A549 (cell line): Measurements from ENCODE around the gene DYNC2H1. TPM values are rescaled to one million over a fixed set of nuclear protein-coding genes. Genes with fewer than 3 reads are reported as not detected.

ENCODE experiments used
- ATAC-seq, 2 experiments: fragments of 200-7000 bp in 1 of 2; fragments of >200 bp in 1 of 2; cut with Nextera tagmentation in 1 of 2; cut with Tn5 transposase in 1 of 2; 3 replicates each; pipeline versions ENCODE4 v1.8.0 to v1.9.1; 2018 to 2020; ENCODE audit warnings: mild to moderate bottlenecking in 1 of 2, moderate library complexity in 1 of 2
- CTCF ChIA-PET: fragments of 300-600 bp; sonication (Branson Sonifier 250); formaldehyde crosslinking; extraction: SDS; loops from one replicate; lab custom pipeline; 2021; ENCODE audit warnings: antibody characterized with exemption, inconsistent platforms; lab: Yijun Ruan, JAX
- POLR2A ChIA-PET: fragments of 350-600 bp; formaldehyde crosslinking; extraction: SDS; loops from one replicate; lab custom pipeline; 2021; ENCODE audit warnings: antibody characterized with exemption, inconsistent platforms; lab: Yijun Ruan, JAX
- DNase-seq, 2 experiments: peaks; one replicate each; pipeline versions ENCODE4 v3.0.0 to v3.0.0-alpha.2; 2011 to 2016; ENCODE audit warnings: low read depth in 1 of 2, low spot score in 1 of 2
- FAIRE-seq: peaks from 2 replicates; lab custom pipeline; 2011; peaks lifted over from hg19 to GRCh38; lab: Jason Lieb, UNC
- H3K27ac ChIP-seq, 2 experiments: fragments of >200 bp; sonication (Bioruptor Twin); formaldehyde crosslinking; 3 replicates each; pipeline ENCODE4 v1.5.1; 2016 to 2017
- H3K4me1 ChIP-seq: fragments of >200 bp; sonication (Bioruptor Twin); formaldehyde crosslinking; 3 replicates; pipeline ENCODE4 v1.6.1; 2016
- H3K4me2 ChIP-seq: fragments of >200 bp; sonication (Bioruptor Twin); formaldehyde crosslinking; 3 replicates; pipeline ENCODE4 v1.6.1; 2016
- H3K4me3 ChIP-seq: fragments of >200 bp; sonication (Bioruptor Twin); formaldehyde crosslinking; 3 replicates; pipeline ENCODE4 v1.5.1; 2016
- H3K9me3 ChIP-seq: fragments of >200 bp; sonication (Bioruptor Twin); formaldehyde crosslinking; 3 replicates; pipeline ENCODE4 v1.6.1; 2016
- BHLHE40 ChIP-seq: IDR thresholded peaks from 2 replicates; pipeline ENCODE4 v1.6.1; 2012; ENCODE audit warnings: low read depth, low read length, inconsistent platforms
- CBX2 ChIP-seq: fragments of 200-600 bp; sonication (generic); IDR thresholded peaks from 2 replicates; pipeline ENCODE4 v1.6.1; 2016; ENCODE audit warnings: low read depth, mild to moderate bottlenecking, borderline replicate concordance
- CEBPB ChIP-seq, 2 experiments: fragments of >200 bp in 1 of 2; sonication (Bioruptor Twin) in 1 of 2; formaldehyde crosslinking in 1 of 2; IDR thresholded peaks; 2 replicates each; pipeline ENCODE4 v1.6.1; 2012 to 2016
- EHF ChIP-seq: fragments of 250-450 bp; sonication (Bioruptor Pico); IDR thresholded peaks from 2 replicates; pipeline ENCODE4 v1.5.0; 2020; ENCODE audit warnings: mild to moderate bottlenecking
- HEYL ChIP-seq: fragments of 250-450 bp; sonication (Bioruptor Pico); IDR thresholded peaks from 2 replicates; pipeline ENCODE4 v1.8.0; 2021; ENCODE audit warnings: mild to moderate bottlenecking, moderate library complexity
- HOXA7 ChIP-seq: fragments of 250-450 bp; sonication (Bioruptor Pico); IDR thresholded peaks from 2 replicates; pipeline ENCODE4 v1.5.0; 2020; ENCODE audit warnings: mild to moderate bottlenecking, moderate library complexity
- JUN ChIP-seq, 2 experiments: fragments of >200 bp; sonication (Bioruptor Twin); formaldehyde crosslinking; IDR thresholded peaks; 2 replicates in 1 of 2; 3 replicates in 1 of 2; pipeline ENCODE4 v1.6.1; 2016 to 2017
- KDM1A ChIP-seq: fragments of 200-600 bp; sonication (generic); IDR thresholded peaks from 2 replicates; pipeline ENCODE4 v1.6.1; 2016; ENCODE audit warnings: low read depth, mild to moderate bottlenecking
- MAFK ChIP-seq: fragments of 450-650 bp; IDR thresholded peaks from 2 replicates; pipeline ENCODE4 v1.6.1; 2014; ENCODE audit not compliant: partially characterized antibody
- MAZ ChIP-seq: fragments of 150-350 bp; IDR thresholded peaks from 2 replicates; pipeline ENCODE4 v1.6.1; 2014; ENCODE audit warnings: antibody characterized with exemption, low read depth, low read length, borderline replicate concordance
- NFE2L2 ChIP-seq: fragments of 150-350 bp; conservative IDR thresholded peaks from 2 replicates; pipeline ENCODE4 v1.6.1; 2014; ENCODE audit warnings: low read length
- PHF8 ChIP-seq: fragments of 200-600 bp; sonication (generic); IDR thresholded peaks from 2 replicates; pipeline ENCODE4 v1.6.1; 2016; ENCODE audit warnings: low read depth, mild to moderate bottlenecking, antibody characterized with exemption, moderate library complexity, borderline replicate concordance
- POLR2AphosphoS2 ChIP-seq: conservative IDR thresholded peaks from 2 replicates; pipeline ENCODE4 v1.6.1; 2012; ENCODE audit warnings: low read length, improper control_type of control experiment, inconsistent platforms
- RNF2 ChIP-seq: fragments of 200-600 bp; sonication (generic); IDR thresholded peaks from 2 replicates; pipeline ENCODE4 v1.6.1; 2016; ENCODE audit warnings: low read depth, mild to moderate bottlenecking, antibody characterized with exemption, moderate library complexity, borderline replicate concordance
- TFCP2L1 ChIP-seq: fragments of 250-450 bp; sonication (Bioruptor Pico); IDR thresholded peaks from 2 replicates; pipeline ENCODE4 v1.5.0; 2021; ENCODE audit warnings: mild to moderate bottlenecking
- TP53 ChIP-seq: fragments of 250-450 bp; sonication (Bioruptor Pico); IDR thresholded peaks from 2 replicates; pipeline ENCODE4 v1.5.0; 2021; ENCODE audit warnings: mild to moderate bottlenecking, moderate library complexity
- ZFP36 ChIP-seq: fragments of 450-650 bp; IDR thresholded peaks from 2 replicates; pipeline ENCODE4 v1.6.1; 2014; ENCODE audit warnings: borderline replicate concordance; ENCODE audit not compliant: partially characterized antibody
- ZNF302 ChIP-seq: fragments of 250-450 bp; sonication (Bioruptor Pico); IDR thresholded peaks from 2 replicates; pipeline ENCODE4 v1.9.0; 2021; ENCODE audit warnings: inconsistent platforms, mild to moderate bottlenecking, moderate library complexity
- WGBS: methylation state at CpG from one replicate; pipeline ENCODE4 v1.1.6; 2017; ENCODE audit errors: missing lambda C conversion rate; 5-methylcytosine and 5-hydroxymethylcytosine counted together
- polyA plus RNA-seq, 4 experiments: library from polyadenylated mRNA; depleted of rRNA in 3 of 4; stranded (reverse); fragments of >200 nt; fragmentation: RNase III in 1 of 4; extraction: RNeasy Plus Mini Kit Qiagen cat#74134 plus additional on column Dnase treatment in 1 of 4; gene quantifications; 2 replicates in 3 of 4; 3 replicates in 1 of 4; pipeline ENCODE4 v1.2.3, GENCODE V29; 2011 to 2017
- TF ChIP-seq, protein P1 (sequence below): fragments of 250-450 bp; sonication (Bioruptor Pico); IDR thresholded peaks from 2 replicates; pipeline ENCODE4 v1.5.0; 2021; ENCODE audit warnings: mild to moderate bottlenecking, moderate library complexity, borderline replicate concordance
- TF ChIP-seq, protein P2 (sequence below): fragments of >200 bp; sonication (Bioruptor Twin); formaldehyde crosslinking; IDR thresholded peaks from 3 replicates; pipeline ENCODE4 v1.5.1; 2016

Gene DYNC2H1
- polyA plus RNA-seq, 2 of the 4 experiments (the other 2 are of a cell fraction) = 4.9 to 14.8 TPM

DNA sequence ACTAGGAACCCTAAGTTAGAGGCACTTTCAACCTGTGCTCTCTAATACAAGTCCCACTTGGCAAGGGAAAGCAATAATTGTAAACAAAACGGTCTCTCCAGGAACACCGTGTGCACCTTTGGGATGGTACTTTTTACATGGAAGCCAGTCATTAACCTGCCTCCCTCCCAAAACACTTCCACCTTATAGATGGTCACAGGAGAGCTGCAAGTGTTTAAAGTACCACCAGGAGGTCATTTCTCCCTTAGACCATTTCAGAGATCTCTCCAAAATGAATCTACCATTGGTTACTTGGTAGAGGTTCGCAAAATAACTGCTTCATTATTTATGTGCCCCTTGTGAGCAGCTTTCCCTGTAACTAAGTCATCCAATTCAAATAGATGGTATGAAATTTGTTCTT, 375.3 kb downstream of the DYNC2H1 start:
- CTCF ChIA-PET = no interaction called here
- H3K27ac ChIP-seq = no peak overlapping the region
- TF ChIP-seq TFCP2L1 (CRISPR knock-in tag) (no peak), CEBPB (IDR thresholded peaks at IDR 0.05) (no peak), RNF2 (no peak), KDM1A (no peak), MAFK (no peak), ZNF302 (CRISPR knock-in tag) (no peak), ZFP36 (no peak), HOXA7 (CRISPR knock-in tag) (no peak)
- WGBS = 97% methylated on average over 3 of the region's 3 CpGs
- H3K4me2 ChIP-seq = no peak overlapping the region
- peak in 1 of 2 experiments; percentile 2 for DNase-seq
- no peaks in the 10 kb centered on the region for H3K4me1 ChIP-seq
- peak in 1 of 2 experiments; percentile 47; a peak in 3 of 6 replicates for ATAC-seq
- no peak overlapping the region for H3K4me3 ChIP-seq
- POLR2A ChIA-PET = no interaction called here
- H3K9me3 ChIP-seq = no peaks in the 10 kb centered on the region
- no peak for FAIRE-seq

DNA sequence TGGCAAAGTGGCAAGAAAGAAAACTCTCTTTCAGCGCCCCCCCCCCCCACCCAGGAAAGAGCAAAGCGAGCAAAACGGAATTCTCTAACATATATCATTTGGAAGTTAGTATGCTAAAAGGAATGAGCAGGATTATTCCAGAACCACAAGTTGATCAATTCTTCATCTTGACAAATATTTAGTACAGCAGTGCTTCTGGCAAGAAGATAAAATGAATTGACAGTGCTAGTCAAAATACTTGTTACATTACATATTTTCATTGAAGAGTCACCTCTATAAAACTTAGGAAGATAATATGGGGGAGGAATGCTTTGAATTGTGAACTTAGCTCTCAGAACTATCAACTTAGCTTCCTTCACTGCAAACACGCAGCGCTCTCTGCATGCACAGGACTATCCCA, 377.4 kb downstream of the DYNC2H1 start:
- CTCF ChIA-PET = no interaction called here
- no peaks in the 10 kb centered on the region for H3K4me1 ChIP-seq
- H3K27ac ChIP-seq = no peak overlapping the region
- WGBS = 67% methylated on average over 5 of the region's 5 CpGs
- ATAC-seq = no peak
- no peak for TF ChIP-seq MAZ
- no peak for TF ChIP-seq KDM1A
- no peak for TF ChIP-seq TP53
- TF ChIP-seq, all 56 proteins: peak for 0
- DNase-seq (no peak), FAIRE-seq (no peak)
- POLR2A ChIA-PET = no interaction called here
- H3K9me3 ChIP-seq = no peaks in the 10 kb centered on the region
- H3K4me3 ChIP-seq = no peak overlapping the region
- no peak overlapping the region for H3K4me2 ChIP-seq

DNA sequence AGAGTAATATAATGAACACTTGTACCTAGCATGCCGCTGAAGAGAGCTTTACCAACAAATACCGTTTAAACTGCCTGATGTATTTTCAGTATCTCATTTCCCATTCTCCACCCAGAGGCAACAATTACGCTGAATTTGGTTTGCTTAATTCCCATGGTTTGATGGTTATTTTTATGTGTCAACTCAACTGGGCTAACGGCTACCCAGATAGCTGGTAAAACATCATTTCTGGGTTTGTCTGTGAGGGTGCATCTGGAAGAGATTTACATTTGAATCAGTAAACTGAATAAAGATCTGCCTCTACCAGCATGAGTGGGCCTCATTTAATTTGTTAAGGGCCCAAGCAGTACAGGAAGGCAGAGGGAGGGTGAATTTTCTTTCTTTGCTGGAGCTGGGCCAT, 377.9 kb downstream of the DYNC2H1 start:
- H3K9me3 ChIP-seq = no peaks in the 10 kb centered on the region
- H3K4me2 ChIP-seq = no peak overlapping the region
- FAIRE-seq (no peak), DNase-seq (no peak), ATAC-seq (no peak)
- ChIA-PET POLR2A (no interaction called here), CTCF (no interaction called here)
- 94% methylated on average over 4 of the region's 4 CpGs for WGBS
- no peak overlapping the region for H3K4me3 ChIP-seq
- no peak overlapping the region for H3K27ac ChIP-seq
- H3K4me1 ChIP-seq = no peaks in the 10 kb centered on the region
- TF ChIP-seq, protein P1, sequence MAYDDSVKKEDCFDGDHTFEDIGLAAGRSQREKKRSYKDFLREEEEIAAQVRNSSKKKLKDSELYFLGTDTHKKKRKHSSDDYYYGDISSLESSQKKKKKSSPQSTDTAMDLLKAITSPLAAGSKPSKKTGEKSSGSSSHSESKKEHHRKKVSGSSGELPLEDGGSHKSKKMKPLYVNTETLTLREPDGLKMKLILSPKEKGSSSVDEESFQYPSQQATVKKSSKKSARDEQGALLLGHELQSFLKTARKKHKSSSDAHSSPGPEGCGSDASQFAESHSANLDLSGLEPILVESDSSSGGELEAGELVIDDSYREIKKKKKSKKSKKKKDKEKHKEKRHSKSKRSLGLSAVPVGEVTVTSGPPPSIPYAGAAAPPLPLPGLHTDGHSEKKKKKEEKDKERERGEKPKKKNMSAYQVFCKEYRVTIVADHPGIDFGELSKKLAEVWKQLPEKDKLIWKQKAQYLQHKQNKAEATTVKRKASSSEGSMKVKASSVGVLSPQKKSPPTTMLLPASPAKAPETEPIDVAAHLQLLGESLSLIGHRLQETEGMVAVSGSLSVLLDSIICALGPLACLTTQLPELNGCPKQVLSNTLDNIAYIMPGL = no peak
- TF ChIP-seq, protein P2, sequence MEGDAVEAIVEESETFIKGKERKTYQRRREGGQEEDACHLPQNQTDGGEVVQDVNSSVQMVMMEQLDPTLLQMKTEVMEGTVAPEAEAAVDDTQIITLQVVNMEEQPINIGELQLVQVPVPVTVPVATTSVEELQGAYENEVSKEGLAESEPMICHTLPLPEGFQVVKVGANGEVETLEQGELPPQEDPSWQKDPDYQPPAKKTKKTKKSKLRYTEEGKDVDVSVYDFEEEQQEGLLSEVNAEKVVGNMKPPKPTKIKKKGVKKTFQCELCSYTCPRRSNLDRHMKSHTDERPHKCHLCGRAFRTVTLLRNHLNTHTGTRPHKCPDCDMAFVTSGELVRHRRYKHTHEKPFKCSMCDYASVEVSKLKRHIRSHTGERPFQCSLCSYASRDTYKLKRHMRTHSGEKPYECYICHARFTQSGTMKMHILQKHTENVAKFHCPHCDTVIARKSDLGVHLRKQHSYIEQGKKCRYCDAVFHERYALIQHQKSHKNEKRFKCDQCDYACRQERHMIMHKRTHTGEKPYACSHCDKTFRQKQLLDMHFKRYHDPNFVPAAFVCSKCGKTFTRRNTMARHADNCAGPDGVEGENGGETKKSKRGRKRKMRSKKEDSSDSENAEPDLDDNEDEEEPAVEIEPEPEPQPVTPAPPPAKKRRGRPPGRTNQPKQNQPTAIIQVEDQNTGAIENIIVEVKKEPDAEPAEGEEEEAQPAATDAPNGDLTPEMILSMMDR = no peak

DNA sequence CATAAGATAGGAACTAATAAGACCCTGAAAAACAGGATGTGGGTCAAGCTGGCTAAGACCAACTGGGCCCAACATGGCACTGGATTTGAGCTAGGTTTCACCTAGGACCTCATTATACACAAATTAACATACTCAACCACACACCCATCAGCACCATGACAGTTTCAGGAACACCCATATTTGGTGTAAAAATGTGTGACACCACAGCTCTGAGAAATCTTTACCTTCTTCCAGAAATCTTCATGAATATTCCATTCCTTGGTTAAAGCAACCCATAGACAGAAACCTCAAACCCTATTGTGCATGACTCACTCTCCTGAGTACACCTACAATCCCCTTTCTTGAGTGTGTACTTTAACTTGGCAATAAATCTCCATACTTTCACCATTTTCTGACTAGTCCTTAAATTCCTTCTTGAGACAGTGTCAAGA, 378.8 kb downstream of the DYNC2H1 start:
- POLR2A ChIA-PET = no interaction called here
- H3K4me3 ChIP-seq = no peak overlapping the region
- no peaks in the 10 kb centered on the region for H3K9me3 ChIP-seq
- no peaks in the 10 kb centered on the region for H3K4me1 ChIP-seq
- CTCF ChIA-PET = no interaction called here
- DNase-seq (no peak), ATAC-seq (no peak), FAIRE-seq (no peak)
- no peak overlapping the region for H3K27ac ChIP-seq
- H3K4me2 ChIP-seq = no peak overlapping the region
- TF ChIP-seq NFE2L2 = no peak
- no peak for TF ChIP-seq HEYL (CRISPR knock-in tag)
- TF ChIP-seq JUN (IDR thresholded peaks at IDR 0.05) = no peak
- TF ChIP-seq EHF = no peak
- no peak for TF ChIP-seq BHLHE40
- no peak for TF ChIP-seq CBX2
- TF ChIP-seq POLR2AphosphoS2 = no peak
- TF ChIP-seq PHF8 = no peak
